ENCODE data around the gene RASSF5. TPM values are rescaled to one million over a fixed set of nuclear protein-coding genes. Genes with fewer than 3 reads are reported as not detected.

RASSF5 gene
- total and polyA plus RNA-seq, 2 experiments from 2014 or later: 0.48 to 4.4 TPM

DNA sequence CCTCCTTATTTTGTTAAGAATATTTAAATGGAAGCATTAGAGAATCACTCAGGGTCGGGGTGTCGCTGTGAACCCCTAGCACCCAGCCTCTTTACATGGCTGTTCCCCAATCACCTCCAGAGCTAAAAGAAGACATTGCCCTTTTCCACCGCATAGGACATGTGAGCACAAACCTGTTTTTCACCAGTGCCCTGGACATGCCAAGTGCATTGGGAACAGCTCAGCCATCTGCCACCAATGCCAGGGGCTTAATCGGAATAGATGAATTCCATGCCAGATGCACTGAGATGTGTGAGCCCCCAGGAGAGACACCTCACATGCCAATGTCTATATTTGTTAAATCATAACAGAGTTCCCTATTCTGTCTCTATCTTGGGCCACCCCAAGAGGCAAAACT is 71.6 kb downstream of the RASSF5 start:
- Mint-ChIP-seq H3K36me3 (ENCODE audit: low read depth) (no peaks in the 10 kb centered on the region), H3K27ac (no peak overlapping the region), H3K4me3 (no peak overlapping the region), H3K9me3 (no peaks in the 10 kb centered on the region; the same call in 2 of the 3 replicates), H3K27me3 (ENCODE audit: insufficient read depth, low read depth, poor library complexity) (peaks cover 11% of the 10 kb centered on the region), H3K4me1 (peaks cover 13% of the 10 kb centered on the region)
- H3K4me3 ChIP-seq: no peak overlapping the region
- TF ChIP-seq EZH2 (IDR thresholded peaks at IDR 0.05; ENCODE audit: low read depth, unreplicated experiment) (no peak), ZNF114 (CRISPR knock-in tag; IDR thresholded peaks at IDR 0.05) (no peak)
- DNase-seq (ENCODE audit: low spot score) (no peak), ATAC-seq (no peak)
- no peaks in the 10 kb centered on the region for H3K36me3 ChIP-seq (ENCODE audit: insufficient read depth)
- no peak overlapping the region for H3K27ac ChIP-seq (ENCODE audit: low read depth)
- no peaks in the 10 kb centered on the region for H3K27me3 ChIP-seq (ENCODE audit: insufficient read depth)
- no peaks in the 10 kb centered on the region for H3K4me1 ChIP-seq (ENCODE audit: insufficient read depth)
- no peaks in the 10 kb centered on the region for H3K79me2 ChIP-seq (replicated peaks; ENCODE audit: insufficient read depth)
- H3K9me2 ChIP-seq (ENCODE audit: insufficient read depth): no peaks in the 10 kb centered on the region
- no peak overlapping the region for H3K4me2 ChIP-seq
- H2AFZ ChIP-seq: no peak overlapping the region
- H3F3A ChIP-seq (replicated peaks; ENCODE audit: low read depth): no peaks in the 10 kb centered on the region
- H4K20me1 ChIP-seq (replicated peaks; ENCODE audit: insufficient read depth): no peaks in the 10 kb centered on the region

DNA sequence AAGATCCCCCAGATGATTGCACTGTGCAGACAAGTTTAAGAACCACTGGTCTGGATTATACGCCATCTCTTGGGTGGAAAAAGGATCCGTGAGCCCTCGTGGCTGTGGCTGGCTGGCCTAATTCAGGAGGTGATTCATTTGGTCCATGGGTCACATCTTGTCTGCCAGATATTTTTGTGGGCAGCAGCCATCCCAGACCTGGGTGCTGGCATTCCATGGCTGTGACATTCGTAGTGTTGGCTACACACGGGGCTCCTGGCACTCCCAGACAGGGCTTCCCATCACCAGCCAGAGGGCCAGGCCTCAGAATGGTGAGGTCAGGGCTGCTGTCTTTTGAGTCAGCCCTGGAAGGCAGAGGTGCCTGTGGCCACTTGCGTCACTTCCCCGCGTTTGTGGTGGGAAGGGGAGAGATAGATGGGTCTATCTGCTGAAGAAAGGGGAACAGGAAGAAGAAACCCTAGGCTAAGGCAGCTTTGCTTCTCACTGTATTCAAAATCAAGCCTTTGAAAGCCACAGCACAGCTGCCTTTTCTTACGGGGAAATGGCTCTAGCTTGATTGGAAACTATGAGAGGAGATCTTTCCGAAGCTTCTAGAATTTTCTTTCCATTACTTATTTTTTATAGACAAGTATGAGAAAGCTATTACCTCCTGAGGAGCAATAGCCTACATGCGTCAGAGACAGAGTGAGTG is 72.6 kb downstream of the RASSF5 start:
- no peaks in the 10 kb centered on the region for H4K20me1 ChIP-seq (replicated peaks; ENCODE audit: insufficient read depth)
- H3F3A ChIP-seq (replicated peaks; ENCODE audit: low read depth): no peaks in the 10 kb centered on the region
- Mint-ChIP-seq H3K4me1 (peaks cover 8% of the 10 kb centered on the region), H3K27ac (no peak overlapping the region), H3K4me3 (no peak overlapping the region), H3K27me3 (ENCODE audit: insufficient read depth, low read depth, poor library complexity) (peaks cover 11% of the 10 kb centered on the region), H3K36me3 (ENCODE audit: low read depth) (no peaks in the 10 kb centered on the region), H3K9me3 (no peaks in the 10 kb centered on the region; the same call in 2 of the 3 replicates)
- no peaks in the 10 kb centered on the region for H3K36me3 ChIP-seq (ENCODE audit: insufficient read depth)
- DNase-seq (ENCODE audit: low spot score) (no peak), ATAC-seq (no peak)
- H3K4me2 ChIP-seq: no peak overlapping the region
- H3K27me3 ChIP-seq (ENCODE audit: insufficient read depth): no peaks in the 10 kb centered on the region
- H3K9me2 ChIP-seq (ENCODE audit: insufficient read depth): no peaks in the 10 kb centered on the region
- no peak overlapping the region for H3K4me3 ChIP-seq
- H3K79me2 ChIP-seq (replicated peaks; ENCODE audit: insufficient read depth): no peaks in the 10 kb centered on the region
- no peak overlapping the region for H2AFZ ChIP-seq
- H3K27ac ChIP-seq (ENCODE audit: low read depth): no peak overlapping the region
- H3K4me1 ChIP-seq (ENCODE audit: insufficient read depth): no peaks in the 10 kb centered on the region
- no peak for TF ChIP-seq NANOG (IDR thresholded peaks at IDR 0.05; ENCODE audit: borderline replicate concordance)
- TF ChIP-seq, protein P1, sequence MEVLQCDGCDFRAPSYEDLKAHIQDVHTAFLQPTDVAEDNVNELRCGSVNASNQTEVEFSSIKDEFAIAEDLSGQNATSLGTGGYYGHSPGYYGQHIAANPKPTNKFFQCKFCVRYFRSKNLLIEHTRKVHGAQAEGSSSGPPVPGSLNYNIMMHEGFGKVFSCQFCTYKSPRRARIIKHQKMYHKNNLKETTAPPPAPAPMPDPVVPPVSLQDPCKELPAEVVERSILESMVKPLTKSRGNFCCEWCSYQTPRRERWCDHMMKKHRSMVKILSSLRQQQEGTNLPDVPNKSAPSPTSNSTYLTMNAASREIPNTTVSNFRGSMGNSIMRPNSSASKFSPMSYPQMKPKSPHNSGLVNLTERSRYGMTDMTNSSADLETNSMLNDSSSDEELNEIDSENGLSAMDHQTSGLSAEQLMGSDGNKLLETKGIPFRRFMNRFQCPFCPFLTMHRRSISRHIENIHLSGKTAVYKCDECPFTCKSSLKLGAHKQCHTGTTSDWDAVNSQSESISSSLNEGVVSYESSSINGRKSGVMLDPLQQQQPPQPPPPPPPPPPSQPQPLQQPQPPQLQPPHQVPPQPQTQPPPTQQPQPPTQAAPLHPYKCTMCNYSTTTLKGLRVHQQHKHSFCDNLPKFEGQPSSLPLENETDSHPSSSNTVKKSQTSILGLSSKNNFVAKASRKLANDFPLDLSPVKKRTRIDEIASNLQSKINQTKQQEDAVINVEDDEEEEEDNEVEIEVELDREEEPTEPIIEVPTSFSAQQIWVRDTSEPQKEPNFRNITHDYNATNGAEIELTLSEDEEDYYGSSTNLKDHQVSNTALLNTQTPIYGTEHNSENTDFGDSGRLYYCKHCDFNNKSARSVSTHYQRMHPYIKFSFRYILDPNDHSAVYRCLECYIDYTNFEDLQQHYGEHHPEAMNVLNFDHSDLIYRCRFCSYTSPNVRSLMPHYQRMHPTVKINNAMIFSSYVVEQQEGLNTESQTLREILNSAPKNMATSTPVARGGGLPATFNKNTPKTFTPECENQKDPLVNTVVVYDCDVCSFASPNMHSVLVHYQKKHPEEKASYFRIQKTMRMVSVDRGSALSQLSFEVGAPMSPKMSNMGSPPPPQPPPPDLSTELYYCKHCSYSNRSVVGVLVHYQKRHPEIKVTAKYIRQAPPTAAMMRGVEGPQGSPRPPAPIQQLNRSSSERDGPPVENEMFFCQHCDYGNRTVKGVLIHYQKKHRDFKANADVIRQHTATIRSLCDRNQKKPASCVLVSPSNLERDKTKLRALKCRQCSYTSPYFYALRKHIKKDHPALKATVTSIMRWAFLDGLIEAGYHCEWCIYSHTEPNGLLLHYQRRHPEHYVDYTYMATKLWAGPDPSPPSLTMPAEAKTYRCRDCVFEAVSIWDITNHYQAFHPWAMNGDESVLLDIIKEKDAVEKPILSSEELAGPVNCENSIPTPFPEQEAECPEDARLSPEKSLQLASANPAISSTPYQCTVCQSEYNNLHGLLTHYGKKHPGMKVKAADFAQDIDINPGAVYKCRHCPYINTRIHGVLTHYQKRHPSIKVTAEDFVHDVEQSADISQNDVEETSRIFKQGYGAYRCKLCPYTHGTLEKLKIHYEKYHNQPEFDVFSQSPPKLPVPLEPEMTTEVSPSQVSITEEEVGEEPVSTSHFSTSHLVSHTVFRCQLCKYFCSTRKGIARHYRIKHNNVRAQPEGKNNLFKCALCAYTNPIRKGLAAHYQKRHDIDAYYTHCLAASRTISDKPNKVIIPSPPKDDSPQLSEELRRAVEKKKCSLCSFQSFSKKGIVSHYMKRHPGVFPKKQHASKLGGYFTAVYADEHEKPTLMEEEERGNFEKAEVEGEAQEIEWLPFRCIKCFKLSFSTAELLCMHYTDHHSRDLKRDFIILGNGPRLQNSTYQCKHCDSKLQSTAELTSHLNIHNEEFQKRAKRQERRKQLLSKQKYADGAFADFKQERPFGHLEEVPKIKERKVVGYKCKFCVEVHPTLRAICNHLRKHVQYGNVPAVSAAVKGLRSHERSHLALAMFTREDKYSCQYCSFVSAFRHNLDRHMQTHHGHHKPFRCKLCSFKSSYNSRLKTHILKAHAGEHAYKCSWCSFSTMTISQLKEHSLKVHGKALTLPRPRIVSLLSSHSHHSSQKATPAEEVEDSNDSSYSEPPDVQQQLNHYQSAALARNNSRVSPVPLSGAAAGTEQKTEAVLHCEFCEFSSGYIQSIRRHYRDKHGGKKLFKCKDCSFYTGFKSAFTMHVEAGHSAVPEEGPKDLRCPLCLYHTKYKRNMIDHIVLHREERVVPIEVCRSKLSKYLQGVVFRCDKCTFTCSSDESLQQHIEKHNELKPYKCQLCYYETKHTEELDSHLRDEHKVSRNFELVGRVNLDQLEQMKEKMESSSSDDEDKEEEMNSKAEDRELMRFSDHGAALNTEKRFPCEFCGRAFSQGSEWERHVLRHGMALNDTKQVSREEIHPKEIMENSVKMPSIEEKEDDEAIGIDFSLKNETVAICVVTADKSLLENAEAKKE (CRISPR knock-in tag; IDR thresholded peaks at IDR 0.05): no peak
- no peak for TF ChIP-seq JUNB (IDR thresholded peaks at IDR 0.05; ENCODE audit: unreplicated experiment)
- no peak for TF ChIP-seq ZNF331 (CRISPR knock-in tag; IDR thresholded peaks at IDR 0.05; ENCODE audit: low read depth)
- TF ChIP-seq, protein P2, sequence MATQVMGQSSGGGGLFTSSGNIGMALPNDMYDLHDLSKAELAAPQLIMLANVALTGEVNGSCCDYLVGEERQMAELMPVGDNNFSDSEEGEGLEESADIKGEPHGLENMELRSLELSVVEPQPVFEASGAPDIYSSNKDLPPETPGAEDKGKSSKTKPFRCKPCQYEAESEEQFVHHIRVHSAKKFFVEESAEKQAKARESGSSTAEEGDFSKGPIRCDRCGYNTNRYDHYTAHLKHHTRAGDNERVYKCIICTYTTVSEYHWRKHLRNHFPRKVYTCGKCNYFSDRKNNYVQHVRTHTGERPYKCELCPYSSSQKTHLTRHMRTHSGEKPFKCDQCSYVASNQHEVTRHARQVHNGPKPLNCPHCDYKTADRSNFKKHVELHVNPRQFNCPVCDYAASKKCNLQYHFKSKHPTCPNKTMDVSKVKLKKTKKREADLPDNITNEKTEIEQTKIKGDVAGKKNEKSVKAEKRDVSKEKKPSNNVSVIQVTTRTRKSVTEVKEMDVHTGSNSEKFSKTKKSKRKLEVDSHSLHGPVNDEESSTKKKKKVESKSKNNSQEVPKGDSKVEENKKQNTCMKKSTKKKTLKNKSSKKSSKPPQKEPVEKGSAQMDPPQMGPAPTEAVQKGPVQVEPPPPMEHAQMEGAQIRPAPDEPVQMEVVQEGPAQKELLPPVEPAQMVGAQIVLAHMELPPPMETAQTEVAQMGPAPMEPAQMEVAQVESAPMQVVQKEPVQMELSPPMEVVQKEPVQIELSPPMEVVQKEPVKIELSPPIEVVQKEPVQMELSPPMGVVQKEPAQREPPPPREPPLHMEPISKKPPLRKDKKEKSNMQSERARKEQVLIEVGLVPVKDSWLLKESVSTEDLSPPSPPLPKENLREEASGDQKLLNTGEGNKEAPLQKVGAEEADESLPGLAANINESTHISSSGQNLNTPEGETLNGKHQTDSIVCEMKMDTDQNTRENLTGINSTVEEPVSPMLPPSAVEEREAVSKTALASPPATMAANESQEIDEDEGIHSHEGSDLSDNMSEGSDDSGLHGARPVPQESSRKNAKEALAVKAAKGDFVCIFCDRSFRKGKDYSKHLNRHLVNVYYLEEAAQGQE (IDR thresholded peaks at IDR 0.05; ENCODE audit: unreplicated experiment): no peak
- no peak for TF ChIP-seq EZH2 (IDR thresholded peaks at IDR 0.05; ENCODE audit: low read depth, unreplicated experiment)
- TF ChIP-seq STAT1 (IDR thresholded peaks at IDR 0.05; ENCODE audit: unreplicated experiment): no peak
- TF ChIP-seq CREB1 (CRISPR knock-in tag; IDR thresholded peaks at IDR 0.05; ENCODE audit: low read depth): no peak
- TF ChIP-seq ZNF114 (CRISPR knock-in tag; IDR thresholded peaks at IDR 0.05): no peak
- no peak for TF ChIP-seq EZH2phosphoT487 (IDR thresholded peaks at IDR 0.05; ENCODE audit: unreplicated experiment)
- TF ChIP-seq, protein P3, sequence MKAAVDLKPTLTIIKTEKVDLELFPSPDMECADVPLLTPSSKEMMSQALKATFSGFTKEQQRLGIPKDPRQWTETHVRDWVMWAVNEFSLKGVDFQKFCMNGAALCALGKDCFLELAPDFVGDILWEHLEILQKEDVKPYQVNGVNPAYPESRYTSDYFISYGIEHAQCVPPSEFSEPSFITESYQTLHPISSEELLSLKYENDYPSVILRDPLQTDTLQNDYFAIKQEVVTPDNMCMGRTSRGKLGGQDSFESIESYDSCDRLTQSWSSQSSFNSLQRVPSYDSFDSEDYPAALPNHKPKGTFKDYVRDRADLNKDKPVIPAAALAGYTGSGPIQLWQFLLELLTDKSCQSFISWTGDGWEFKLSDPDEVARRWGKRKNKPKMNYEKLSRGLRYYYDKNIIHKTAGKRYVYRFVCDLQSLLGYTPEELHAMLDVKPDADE (IDR thresholded peaks at IDR 0.05): no peak
